ENCODE measurements around the gene CD46. TPM values are rescaled to one million over a fixed set of nuclear protein-coding genes. Genes with fewer than 3 reads are reported as not detected.

The CD46 gene
- total RNA-seq, 1 experiment from 2014 or later = 100 TPM

DNA sequence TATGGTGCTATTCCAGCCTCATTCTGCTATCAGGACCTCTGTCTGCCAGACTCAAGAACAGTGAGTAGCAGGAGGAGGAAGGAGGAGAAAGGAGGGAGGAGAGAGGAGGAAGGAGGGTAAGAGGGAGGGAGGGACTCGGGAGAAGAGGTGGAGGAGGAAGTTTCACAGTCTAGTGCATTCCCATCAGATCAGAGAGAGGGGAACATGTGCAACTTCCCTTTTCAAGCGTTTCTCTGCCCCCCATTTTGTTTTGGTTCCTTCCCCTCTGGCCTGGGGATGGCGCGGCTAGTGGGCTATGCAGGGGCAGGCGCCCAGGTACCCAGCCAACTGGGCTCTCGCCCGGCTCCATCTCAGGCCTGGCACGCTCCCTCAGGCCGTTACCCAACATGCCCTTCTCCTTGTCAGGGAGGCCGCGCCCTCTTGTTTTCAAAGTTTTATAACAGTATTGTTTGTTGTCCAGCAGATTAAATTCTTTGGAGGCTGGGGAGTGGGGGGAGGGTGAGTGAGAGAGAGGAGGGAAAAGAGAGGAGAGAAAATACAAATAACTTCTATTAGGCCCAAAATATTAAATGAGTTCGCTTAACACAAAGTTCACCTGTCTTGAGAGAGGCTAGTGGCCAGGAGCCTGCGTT lies 56.0 kb downstream of the CD46 start:
- Histone ChIP-seq H3K9ac (ENCODE audit: low read length) (no peak overlapping the region), H3K27ac (ENCODE audit: low read depth, low read length) (no peak overlapping the region), H3K9me3 (ENCODE audit: control insufficient read depth in 1 of 2, insufficient read depth in 1 of 2, low read depth in 1 of 2, low read length in 2 of 2) (no peaks in the 10 kb centered on the region), H3K79me2 (ENCODE audit: insufficient read depth, low read length) (no peaks in the 10 kb centered on the region), H3K9me2 (ENCODE audit: insufficient read depth) (no peaks in the 10 kb centered on the region), H2AFZ (ENCODE audit: low read depth, low read length, poor library complexity, severe bottlenecking) (no peak overlapping the region), H3K27me3 (ENCODE audit: insufficient read depth, low read length) (no peaks in the 10 kb centered on the region), H3K4me3 (replicated peaks in 1 of 2; ENCODE audit: low read depth in 1 of 2, low read length in 2 of 2) (no peak overlapping the region), H3K4me2 (ENCODE audit: low read length) (no peak overlapping the region), H4K20me1 (ENCODE audit: insufficient read depth) (no peaks in the 10 kb centered on the region), H3K36me3 (ENCODE audit: control insufficient read depth in 1 of 2, insufficient read depth in 2 of 2, low read length in 2 of 2) (peaks cover 0 to 3% of the 10 kb centered on the region in 2 experiments; a peak in 2 of 4 replicates), H3K4me1 (ENCODE audit: control insufficient read depth in 1 of 2, insufficient read depth in 2 of 2, low read length in 2 of 2) (peaks cover 3 to 22% of the 10 kb centered on the region in 2 experiments; a peak in 3 of 4 replicates)
- ChIA-PET RAD21 (ENCODE audit: low non-redundant PET in 1 of 2, low total read pairs in 2 of 2, uncharacterized antibody in 2 of 2, unreplicated experiment in 2 of 2) (no interaction called here), POLR2A (no interaction called here), CTCF (no interaction called here)
- DNase-seq (ENCODE audit: low read depth, low spot score) (no peak), ATAC-seq (no peak)
- no TSS peak for BruUV-seq (replicated peaks)
- TF ChIP-seq ELF1 (IDR thresholded peaks at IDR 0.05; ENCODE audit: borderline replicate concordance, low read depth) (no peak), CBX3 (IDR thresholded peaks at IDR 0.05; ENCODE audit: low read depth) (no peak), TCF7L2 (IDR thresholded peaks at IDR 0.05; ENCODE audit: borderline replicate concordance, extremely low read depth, insufficient read depth, insufficient read length) (no peak)
- intact Hi-C loops (cut with micrococcal nuclease) = no loop called here

DNA sequence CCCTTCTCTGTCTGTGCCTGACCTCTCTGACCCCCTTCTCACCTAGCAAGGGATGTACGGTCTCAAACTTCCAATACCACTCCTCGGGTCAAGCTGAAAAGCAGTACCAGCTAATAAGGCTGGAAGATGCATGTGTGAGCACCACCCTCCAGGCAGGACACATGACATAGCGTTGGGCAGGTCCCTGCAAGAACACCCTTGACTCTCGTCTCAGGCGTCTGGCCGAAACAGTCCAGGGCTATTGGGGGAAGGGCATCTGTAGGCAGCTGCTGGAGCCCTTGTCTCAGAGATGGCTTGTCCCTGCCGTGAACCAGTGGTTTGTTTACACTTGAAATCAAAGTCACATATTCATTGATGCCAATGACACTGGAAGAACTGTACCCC lies 56.5 kb downstream of the CD46 start:
- H3K27ac ChIP-seq (ENCODE audit: low read depth, low read length) = no peak overlapping the region
- TF ChIP-seq FOSL1 (IDR thresholded peaks at IDR 0.05; ENCODE audit: low read depth) = no peak
- H3K9ac ChIP-seq (ENCODE audit: low read length) = no peak overlapping the region
- H3K4me1 ChIP-seq (ENCODE audit: control insufficient read depth in 1 of 2, insufficient read depth in 2 of 2, low read length in 2 of 2) = peaks cover 3 to 22% of the 10 kb centered on the region in 2 experiments; a peak in 3 of 4 replicates
- no peak for ATAC-seq
- H3K9me3 ChIP-seq (ENCODE audit: control insufficient read depth in 1 of 2, insufficient read depth in 1 of 2, low read depth in 1 of 2, low read length in 2 of 2) = no peaks in the 10 kb centered on the region
- H3K36me3 ChIP-seq (ENCODE audit: control insufficient read depth in 1 of 2, insufficient read depth in 2 of 2, low read length in 2 of 2) = peaks cover 0 to 3% of the 10 kb centered on the region in 2 experiments; a peak in 2 of 4 replicates
- POLR2A ChIA-PET = no interaction called here
- H3K27me3 ChIP-seq (ENCODE audit: insufficient read depth, low read length) = no peaks in the 10 kb centered on the region
- BruUV-seq (replicated peaks) = no TSS peak
- no peak overlapping the region for H2AFZ ChIP-seq (ENCODE audit: low read depth, low read length, poor library complexity, severe bottlenecking)
- CTCF ChIA-PET = no interaction called here
- RAD21 ChIA-PET (ENCODE audit: low non-redundant PET in 1 of 2, low total read pairs in 2 of 2, uncharacterized antibody in 2 of 2, unreplicated experiment in 2 of 2) = no interaction called here
- no peak overlapping the region for H3K4me3 ChIP-seq (replicated peaks in 1 of 2; ENCODE audit: low read depth in 1 of 2, low read length in 2 of 2)
- H3K4me2 ChIP-seq (ENCODE audit: low read length) = no peak overlapping the region
- intact Hi-C loops (cut with micrococcal nuclease) = no loop called here
- H3K9me2 ChIP-seq (ENCODE audit: insufficient read depth) = no peaks in the 10 kb centered on the region
- no peaks in the 10 kb centered on the region for H4K20me1 ChIP-seq (ENCODE audit: insufficient read depth)
- no peaks in the 10 kb centered on the region for H3K79me2 ChIP-seq (ENCODE audit: insufficient read depth, low read length)
- no peak for DNase-seq (ENCODE audit: low read depth, low spot score)

Data from HCT116 (cell line).